ENCODE data around the gene PLEKHA5.

The PLEKHA5 gene

DNA sequence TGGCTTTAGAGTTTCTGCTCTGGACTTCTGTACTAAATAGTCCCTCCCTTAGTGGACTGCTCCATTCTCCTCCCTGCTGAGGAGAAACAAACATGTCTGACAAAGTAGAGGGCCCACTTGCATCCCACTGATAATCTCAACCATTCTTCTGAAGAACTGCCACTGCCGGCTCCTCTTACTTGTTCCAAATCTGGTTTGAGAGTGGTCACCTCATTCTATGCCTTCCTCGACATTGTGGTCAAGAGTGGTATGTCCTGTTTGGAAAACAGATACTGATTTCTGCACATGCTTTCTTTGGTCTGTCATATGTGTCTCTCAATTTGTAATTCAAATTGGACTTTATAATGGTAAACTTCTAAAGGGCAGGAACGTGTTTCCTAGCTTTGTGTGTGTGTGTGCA is 36.3 kb upstream of the PLEKHA5 start:
- ChIA-PET POLR2A (no interaction called here), CTCF (no interaction called here)
- no peak overlapping the region for H3K4me3 ChIP-seq (ENCODE audit: low read depth, low read length)
- DNase-seq (ENCODE audit: low read depth, low spot score), result no peak
- TF ChIP-seq, protein P1, sequence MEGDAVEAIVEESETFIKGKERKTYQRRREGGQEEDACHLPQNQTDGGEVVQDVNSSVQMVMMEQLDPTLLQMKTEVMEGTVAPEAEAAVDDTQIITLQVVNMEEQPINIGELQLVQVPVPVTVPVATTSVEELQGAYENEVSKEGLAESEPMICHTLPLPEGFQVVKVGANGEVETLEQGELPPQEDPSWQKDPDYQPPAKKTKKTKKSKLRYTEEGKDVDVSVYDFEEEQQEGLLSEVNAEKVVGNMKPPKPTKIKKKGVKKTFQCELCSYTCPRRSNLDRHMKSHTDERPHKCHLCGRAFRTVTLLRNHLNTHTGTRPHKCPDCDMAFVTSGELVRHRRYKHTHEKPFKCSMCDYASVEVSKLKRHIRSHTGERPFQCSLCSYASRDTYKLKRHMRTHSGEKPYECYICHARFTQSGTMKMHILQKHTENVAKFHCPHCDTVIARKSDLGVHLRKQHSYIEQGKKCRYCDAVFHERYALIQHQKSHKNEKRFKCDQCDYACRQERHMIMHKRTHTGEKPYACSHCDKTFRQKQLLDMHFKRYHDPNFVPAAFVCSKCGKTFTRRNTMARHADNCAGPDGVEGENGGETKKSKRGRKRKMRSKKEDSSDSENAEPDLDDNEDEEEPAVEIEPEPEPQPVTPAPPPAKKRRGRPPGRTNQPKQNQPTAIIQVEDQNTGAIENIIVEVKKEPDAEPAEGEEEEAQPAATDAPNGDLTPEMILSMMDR (IDR thresholded peaks at IDR 0.05; ENCODE audit: insufficient read depth, low read length, missing control alignments), result no peak

DNA sequence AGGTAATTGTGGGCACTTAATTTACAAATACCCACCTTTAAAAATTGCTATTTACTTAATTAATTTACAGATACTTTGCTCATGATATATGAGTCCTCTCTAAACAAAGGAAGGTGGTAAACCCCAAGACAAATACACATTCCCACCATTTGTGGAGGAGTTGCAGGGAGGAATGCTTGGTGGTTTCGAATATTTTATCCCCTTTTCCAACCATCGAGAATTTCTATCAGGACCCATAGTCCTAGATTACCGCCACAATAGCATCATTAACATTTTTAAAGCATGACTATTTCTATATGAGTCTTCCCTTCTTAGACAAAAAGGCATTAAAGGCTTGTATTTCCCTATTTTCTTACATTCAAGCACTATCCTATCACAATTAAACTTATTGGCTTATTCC is 34.2 kb upstream of the PLEKHA5 start:
- POLR2A ChIA-PET, result no interaction called here
- CTCF ChIA-PET, result no interaction called here
- TF ChIP-seq, protein P1 (IDR thresholded peaks at IDR 0.05; ENCODE audit: insufficient read depth, low read length, missing control alignments), result no peak
- no peak overlapping the region for H3K4me3 ChIP-seq (ENCODE audit: low read depth, low read length)
- DNase-seq (ENCODE audit: low read depth, low spot score), result no peak

DNA sequence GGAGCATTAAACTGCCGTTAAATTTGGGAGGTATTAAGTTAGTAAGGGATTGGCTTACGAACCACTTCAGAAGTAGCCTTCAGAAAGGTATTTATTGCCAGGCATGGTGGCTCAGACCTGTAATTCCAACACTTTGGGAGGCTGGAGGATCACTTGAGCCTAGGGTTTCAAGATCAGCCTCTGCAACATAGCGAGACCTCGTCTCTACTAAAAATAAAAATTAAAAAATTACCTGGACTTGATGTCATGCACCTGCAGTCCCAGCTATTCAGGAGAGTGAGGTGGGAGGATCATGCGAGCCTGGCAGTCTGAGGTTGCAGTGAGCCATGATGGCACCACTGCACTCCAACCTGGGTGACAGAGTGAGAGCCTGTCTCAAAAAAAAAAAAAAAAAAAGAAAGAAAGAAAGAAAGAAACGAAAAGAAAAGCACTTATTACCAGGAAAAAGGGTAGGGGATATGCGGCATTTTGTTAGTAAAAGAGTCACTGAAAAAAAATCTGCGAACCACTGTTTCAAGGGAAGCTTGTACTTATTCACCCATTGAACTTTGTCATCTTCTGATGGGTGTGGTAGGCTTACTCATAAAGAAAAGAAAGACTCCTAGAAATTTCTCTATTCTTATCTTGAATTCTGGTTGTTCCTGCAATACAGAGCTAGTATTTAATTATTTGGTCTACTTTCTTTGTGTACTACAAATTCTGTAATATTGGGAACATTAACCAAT is 33.6 kb upstream of the PLEKHA5 start:
- no peak overlapping the region for H3K4me3 ChIP-seq (ENCODE audit: low read depth, low read length)
- TF ChIP-seq, protein P1 (IDR thresholded peaks at IDR 0.05; ENCODE audit: insufficient read depth, low read length, missing control alignments), result no peak
- CTCF ChIA-PET, result no interaction called here
- POLR2A ChIA-PET, result interaction anchor here (0.7 to 0.9 kb wide), 2 partner anchors 18 to 833 kb away, joined by 3 to 5 read pairs; no protein-coding TSS in a partner anchor
- no peak for DNase-seq (ENCODE audit: low read depth, low spot score)

DNA sequence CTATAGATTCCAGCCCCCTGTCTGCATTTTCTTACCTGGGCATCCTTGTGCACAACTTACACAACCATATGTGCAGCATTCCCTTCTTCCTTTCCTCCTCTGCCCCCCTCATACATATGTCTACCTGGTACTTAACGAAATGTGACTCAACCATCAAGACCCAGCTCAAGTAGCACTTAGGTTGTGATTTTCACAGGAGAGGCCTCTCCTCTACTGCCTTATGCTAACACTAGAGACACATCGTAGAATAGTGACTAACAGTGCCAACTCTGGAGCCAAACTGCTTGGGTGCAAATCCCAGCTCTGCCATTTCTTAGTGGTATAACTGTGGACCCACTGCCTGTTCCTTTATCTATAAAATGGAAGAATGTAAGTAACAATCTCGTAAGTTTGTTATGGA is 24.1 kb upstream of the PLEKHA5 start:
- no peak for DNase-seq (ENCODE audit: low read depth, low spot score)
- TF ChIP-seq, protein P1 (IDR thresholded peaks at IDR 0.05; ENCODE audit: insufficient read depth, low read length, missing control alignments), result no peak
- ChIA-PET CTCF (no interaction called here), POLR2A (no interaction called here)
- no peak overlapping the region for H3K4me3 ChIP-seq (ENCODE audit: low read depth, low read length)

DNA sequence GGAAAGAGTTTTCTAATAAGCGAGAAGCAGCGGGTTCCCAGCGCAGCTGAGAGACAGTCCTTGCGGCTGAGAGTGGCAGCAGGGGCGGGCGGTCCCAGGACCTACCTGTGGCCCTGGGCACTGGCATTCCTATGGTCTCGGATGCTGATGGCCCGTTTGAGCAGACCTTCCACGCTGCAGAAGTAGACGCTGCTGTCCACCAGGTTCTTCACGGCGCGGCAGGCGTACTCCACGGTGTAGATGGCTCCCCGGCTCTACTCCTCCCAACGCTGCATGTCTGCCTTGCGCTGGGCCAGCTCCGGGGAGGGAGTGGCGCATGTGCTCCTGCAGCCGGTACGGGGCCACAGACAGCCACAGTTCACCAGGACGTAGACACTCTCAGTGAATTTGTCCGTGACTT is 21.8 kb upstream of the PLEKHA5 start:
- TF ChIP-seq, protein P1 (IDR thresholded peaks at IDR 0.05; ENCODE audit: insufficient read depth, low read length, missing control alignments), result no peak
- no peak for DNase-seq (ENCODE audit: low read depth, low spot score)
- CTCF ChIA-PET, result no interaction called here
- POLR2A ChIA-PET, result no interaction called here
- H3K4me3 ChIP-seq (ENCODE audit: low read depth, low read length), result no peak overlapping the region

DNA sequence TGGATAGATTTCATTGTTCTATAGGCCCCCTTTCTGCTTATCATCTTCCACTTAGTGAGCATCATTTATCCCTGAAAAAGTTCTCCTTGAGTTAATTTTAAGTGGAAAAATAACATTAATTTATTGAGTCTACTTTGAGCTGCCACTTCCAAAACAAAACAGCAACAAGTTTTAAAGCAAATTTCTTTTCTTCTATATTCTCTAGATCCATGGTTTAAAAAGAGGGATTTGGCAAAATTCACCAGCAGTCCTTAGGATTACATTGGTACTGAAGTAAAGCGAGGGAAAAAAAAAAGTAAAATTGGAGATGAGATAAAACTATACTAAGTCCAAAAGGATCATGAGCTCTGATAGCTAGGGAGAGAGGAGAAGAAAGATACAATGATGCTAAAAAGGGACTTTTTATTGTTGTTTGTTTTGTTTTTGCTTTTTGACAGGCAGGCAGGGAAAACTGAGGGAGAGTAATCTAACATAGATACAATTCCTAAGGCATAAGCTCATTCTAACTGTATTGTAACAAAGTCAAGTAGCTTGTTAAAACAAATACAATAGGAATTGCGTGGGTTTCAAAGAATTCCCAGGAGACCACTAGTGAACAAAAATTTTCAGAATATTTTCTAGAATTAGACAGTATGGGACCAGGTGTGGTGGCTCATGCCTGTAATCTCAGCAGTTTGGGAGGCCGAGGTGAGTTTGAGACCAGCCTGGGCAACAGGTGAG is 19.2 kb upstream of the PLEKHA5 start:
- ChIA-PET CTCF (interaction anchor here (0.7 to 1.0 kb wide), 2 partner anchors 12 to 286 kb away, joined by 3 read pairs; no protein-coding TSS in a partner anchor), POLR2A (no interaction called here)
- no peak for DNase-seq (ENCODE audit: low read depth, low spot score)
- TF ChIP-seq, protein P1 (IDR thresholded peaks at IDR 0.05; ENCODE audit: insufficient read depth, low read length, missing control alignments), result no peak
- H3K4me3 ChIP-seq (ENCODE audit: low read depth, low read length), result no peak overlapping the region
